HCT116 (cell line): ENCODE measurements around the gene CRY2. TPM values are rescaled to one million over a fixed set of nuclear protein-coding genes. Genes with fewer than 3 reads are reported as not detected.

Experiments used
- ATAC-seq: fragments of 200-7000 bp; cut with Tn5 transposase; 2 replicates; pipeline ENCODE4 v1.9.1; 2020; ENCODE audit warnings: mild to moderate bottlenecking, moderate library complexity
- BruUV-seq: library from RNA; stranded (reverse); fragments of 400-500 nt; replicated peaks from 2 replicates; lab custom pipeline; 2021; lab: Mats Ljungman, UMichigan
- CTCF ChIA-PET: fragments of 300-600 bp; sonication (Branson Sonifier 250); formaldehyde crosslinking; loops from one replicate; lab custom pipeline; 2021; ENCODE audit warnings: antibody characterized with exemption; lab: Charles Lee
- POLR2A ChIA-PET: fragments of 300-600, 350-600 bp; sonication (Branson Sonifier 250); formaldehyde crosslinking; loops from one replicate; lab custom pipeline; 2021; ENCODE audit warnings: antibody characterized with exemption; lab: Charles Lee
- RAD21 ChIA-PET, 2 experiments: fragments of 300-600 bp; sonication (Branson Sonifier 250); formaldehyde crosslinking; loops; one replicate each; lab custom pipeline; 2023; ENCODE audit warnings: low total read pairs in 2 of 2; ENCODE audit not compliant: uncharacterized antibody in 2 of 2, unreplicated experiment in 2 of 2, low non-redundant PET in 1 of 2; lab: Charles Lee
- DNase-seq: peaks from one replicate; pipeline ENCODE4 v3.0.0-alpha.2; 2010; ENCODE audit warnings: low read depth, low spot score
- H2AFZ ChIP-seq: fragments of 200-600 bp; shearing (Covaris generic), sonication (generic); 2 replicates; pipeline ENCODE4 v1.6.1; 2017; ENCODE audit warnings: low read depth, mixed run types, mixed read lengths, antibody characterized with exemption, low read length; ENCODE audit not compliant: poor library complexity, severe bottlenecking
- H3K27ac ChIP-seq: 2 replicates; pipeline ENCODE4 v1.5.1; 2012; ENCODE audit warnings: low read depth, low read length
- H3K27me3 ChIP-seq: fragments of 200-600 bp; sonication (generic); 2 replicates; pipeline ENCODE4 v1.6.1; 2016; ENCODE audit warnings: mixed run types, low read length, mixed read lengths; ENCODE audit not compliant: insufficient read depth
- H3K36me3 ChIP-seq, 2 experiments: fragments of 200-500 bp in 1 of 2; fragments of 200-600 bp in 1 of 2; sonication (Bioruptor generic) in 1 of 2; sonication (generic) in 1 of 2; 2 replicates each; pipeline versions ENCODE4 v1.5.1 to v1.6.1; 2014 to 2016; ENCODE audit warnings: low read length in 2 of 2, inconsistent platforms in 1 of 2, mixed read lengths in 1 of 2, mixed run types in 1 of 2; ENCODE audit not compliant: insufficient read depth in 2 of 2, control insufficient read depth in 1 of 2
- H3K4me1 ChIP-seq, 2 experiments: fragments of 200-600 bp in 1 of 2; sonication (generic) in 1 of 2; 2 replicates each; pipeline versions ENCODE4 v1.5.1 to v1.6.1; 2012 to 2017; ENCODE audit warnings: low read length in 2 of 2, inconsistent platforms in 1 of 2, mild to moderate bottlenecking in 1 of 2, mixed read lengths in 1 of 2, mixed run types in 1 of 2, moderate library complexity in 1 of 2; ENCODE audit not compliant: insufficient read depth in 2 of 2, control insufficient read depth in 1 of 2
- H3K4me2 ChIP-seq: fragments of 200-600 bp; sonication (generic); 2 replicates; pipeline ENCODE4 v1.6.1; 2017; ENCODE audit warnings: mixed run types, low read length, mixed read lengths
- H3K4me3 ChIP-seq, 2 experiments: fragments of 200-600 bp in 1 of 2; sonication (generic) in 1 of 2; replicated peaks in 1 of 2; 2 replicates each; pipeline ENCODE4 v1.5.1; 2011 to 2016; ENCODE audit warnings: low read length in 2 of 2, control low read depth in 1 of 2, low read depth in 1 of 2, mild to moderate bottlenecking in 1 of 2, mixed read lengths in 1 of 2, mixed run types in 1 of 2
- H3K79me2 ChIP-seq: fragments of 200-600 bp; sonication (generic); 2 replicates; pipeline ENCODE4 v1.6.1; 2017; ENCODE audit warnings: mild to moderate bottlenecking, mixed run types, low read length, moderate library complexity, mixed read lengths; ENCODE audit not compliant: insufficient read depth
- H3K9ac ChIP-seq: fragments of 200-600 bp; sonication (generic); 2 replicates; pipeline ENCODE4 v1.6.1; 2016; ENCODE audit warnings: low read length, mixed read lengths
- H3K9me2 ChIP-seq: fragments of 200-600 bp; sonication (generic), shearing (Covaris generic); 2 replicates; pipeline ENCODE4 v1.6.1; 2017; ENCODE audit warnings: mixed run types, mild to moderate bottlenecking, moderate library complexity; ENCODE audit not compliant: insufficient read depth
- H3K9me3 ChIP-seq, 2 experiments: fragments of 200-500 bp in 1 of 2; fragments of 200-600 bp in 1 of 2; sonication (Bioruptor generic) in 1 of 2; sonication (generic) in 1 of 2; 2 replicates each; pipeline ENCODE4 v1.6.1; 2014 to 2017; ENCODE audit warnings: low read length in 2 of 2, mixed read lengths in 2 of 2, inconsistent platforms in 1 of 2, low read depth in 1 of 2, mild to moderate bottlenecking in 1 of 2, mixed run types in 1 of 2, moderate library complexity in 1 of 2; ENCODE audit not compliant: control insufficient read depth in 1 of 2, insufficient read depth in 1 of 2
- H4K20me1 ChIP-seq: fragments of 200-600 bp; sonication (generic), shearing (Covaris generic); 2 replicates; pipeline ENCODE4 v1.6.1; 2017; ENCODE audit warnings: mixed run types, mild to moderate bottlenecking, moderate library complexity; ENCODE audit not compliant: insufficient read depth
- CEBPB ChIP-seq: IDR thresholded peaks from 2 replicates; pipeline ENCODE4 v1.6.1; 2012; ENCODE audit warnings: low read depth
- EZH2phosphoT487 ChIP-seq: fragments of 200-600 bp; IDR thresholded peaks from 2 replicates; pipeline ENCODE4 v1.6.1; 2018; ENCODE audit warnings: antibody characterized with exemption, borderline replicate concordance
- POLR2A ChIP-seq: IDR thresholded peaks from 2 replicates; pipeline ENCODE4 v1.7.0; 2011; ENCODE audit warnings: borderline replicate concordance; ENCODE audit not compliant: insufficient read depth, insufficient read length; ENCODE audit errors: extremely low read depth
- POLR2AphosphoS5 ChIP-seq: IDR thresholded peaks from 2 replicates; pipeline ENCODE4 v1.6.1; 2011; ENCODE audit warnings: mild to moderate bottlenecking, low read depth, low read length, moderate library complexity
- RAD21 ChIP-seq: IDR thresholded peaks from 2 replicates; pipeline ENCODE4 v1.6.1; 2012; ENCODE audit warnings: low read depth, mild to moderate bottlenecking
- SP1 ChIP-seq: IDR thresholded peaks from 2 replicates; pipeline ENCODE4 v1.6.1; 2012; ENCODE audit warnings: low read depth
- SRF ChIP-seq: IDR thresholded peaks from 2 replicates; pipeline ENCODE4 v1.6.1; 2012; ENCODE audit warnings: low read depth
- TCF7L2 ChIP-seq: IDR thresholded peaks from 2 replicates; pipeline ENCODE4 v1.7.0; 2011; ENCODE audit warnings: borderline replicate concordance, inconsistent platforms; ENCODE audit not compliant: insufficient read depth, insufficient read length; ENCODE audit errors: extremely low read depth
- YY1 ChIP-seq: IDR thresholded peaks from 2 replicates; pipeline ENCODE4 v1.6.1; 2011; ENCODE audit warnings: low read length, low read depth, moderate library complexity, mild to moderate bottlenecking; ENCODE audit not compliant: insufficient replicate concordance; ENCODE audit errors: extremely low read depth
- ZFX ChIP-seq: fragments of 450-650 bp; IDR thresholded peaks from 2 replicates; pipeline ENCODE4 v1.6.1; 2017
- intact Hi-C: fragments of 100-400 bp; cut with micrococcal nuclease; formaldehyde crosslinking; loops from 2 replicates; pipeline ENCODE4 v1.10.0; 2022
- total RNA-seq: library from RNA; stranded (reverse); gene quantifications from one replicate; pipeline ENCODE4 v1.2.1, GENCODE V29; 2021; ENCODE audit not compliant: unreplicated experiment
- TF ChIP-seq, protein P1 (sequence below): IDR thresholded peaks from 2 replicates; pipeline ENCODE4 v1.6.1; 2012; ENCODE audit warnings: low read depth
- TF ChIP-seq, protein P2 (sequence below): IDR thresholded peaks from 2 replicates; pipeline ENCODE4 v1.6.1; 2012
- TF ChIP-seq, protein P3 (sequence below), 3 experiments: fragments of 200-600 bp in 1 of 3; sonication (generic) in 1 of 3; IDR thresholded peaks in 2 of 3; conservative IDR thresholded peaks in 1 of 3; 2 replicates each; pipeline ENCODE4 v1.5.1; 2012 to 2017; ENCODE audit warnings: low read depth in 2 of 3, low read length in 2 of 3, antibody characterized with exemption in 1 of 3, borderline replicate concordance in 1 of 3, control low read depth in 1 of 3, mild to moderate bottlenecking in 1 of 3, mixed read lengths in 1 of 3, mixed run types in 1 of 3, moderate library complexity in 1 of 3; ENCODE audit not compliant: insufficient read depth in 1 of 3

The CRY2 gene
- total RNA-seq, 1 experiment from 2014 or later = 18.0 TPM

DNA sequence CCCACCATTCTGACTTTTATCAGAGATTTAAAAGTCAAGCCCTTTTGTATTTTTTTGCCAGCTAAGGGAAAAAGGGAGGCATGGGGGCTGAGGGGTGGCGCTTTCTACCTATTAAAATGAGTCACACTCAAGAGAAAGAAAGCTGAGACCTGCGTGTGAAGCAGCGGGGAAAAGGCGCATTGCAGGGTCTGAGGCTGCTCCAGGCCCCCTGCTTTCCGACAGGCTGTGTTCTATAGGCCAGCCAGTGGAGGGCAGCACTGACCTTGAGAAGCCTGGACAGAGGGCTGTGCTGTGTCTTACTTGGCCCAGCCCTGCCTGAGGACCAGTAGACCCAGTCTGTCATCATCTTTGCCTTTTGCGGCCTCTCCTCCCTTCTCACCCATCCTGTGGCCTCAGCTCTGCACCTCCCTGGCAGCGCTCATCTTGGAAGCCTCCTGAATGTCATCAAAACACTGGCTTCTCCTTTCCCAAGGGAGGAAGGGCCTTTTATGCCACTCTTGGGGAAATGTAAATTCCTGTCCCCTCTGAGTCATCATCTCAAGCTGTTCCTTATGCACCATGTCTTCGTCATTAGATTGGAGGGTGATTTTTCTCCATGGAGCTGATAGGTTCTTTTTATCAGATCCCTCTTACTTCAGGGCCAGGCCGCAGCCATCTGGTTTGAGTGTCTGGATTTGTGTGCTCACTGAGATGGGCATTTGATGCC, 25.5 kb downstream of the CRY2 start:
- H3K4me1 ChIP-seq = peaks cover 0 to 4% of the 10 kb centered on the region in 2 experiments; a peak in 1 of 4 replicates
- H3K79me2 ChIP-seq = no peaks in the 10 kb centered on the region
- H3K27ac ChIP-seq = no peak overlapping the region
- DNase-seq (peak; percentile 41), ATAC-seq (peak; percentile 99)
- H3K27me3 ChIP-seq = no peaks in the 10 kb centered on the region
- ChIA-PET POLR2A (interaction anchor here (1.2 kb wide), 1 partner anchor 15 kb away, joined by 3 read pairs; no protein-coding TSS in a partner anchor), RAD21 (interaction anchor here in 1 of 2 experiments (1.0 kb wide), 1 partner anchor 134 kb away, joined by 3 read pairs; no protein-coding TSS in a partner anchor), CTCF (interaction anchor here (0.8 to 2.1 kb wide), 11 partner anchors 15 to 442 kb away, joined by 3 to 29 read pairs (median 4); no protein-coding TSS in a partner anchor)
- no peaks in the 10 kb centered on the region for H3K9me2 ChIP-seq
- no peak overlapping the region for H3K4me3 ChIP-seq
- H3K36me3 ChIP-seq = peaks cover 9 to 22% of the 10 kb centered on the region in 2 experiments; a peak in 2 of 4 replicates
- no peak for TF ChIP-seq ZFX
- TF ChIP-seq, protein P1, sequence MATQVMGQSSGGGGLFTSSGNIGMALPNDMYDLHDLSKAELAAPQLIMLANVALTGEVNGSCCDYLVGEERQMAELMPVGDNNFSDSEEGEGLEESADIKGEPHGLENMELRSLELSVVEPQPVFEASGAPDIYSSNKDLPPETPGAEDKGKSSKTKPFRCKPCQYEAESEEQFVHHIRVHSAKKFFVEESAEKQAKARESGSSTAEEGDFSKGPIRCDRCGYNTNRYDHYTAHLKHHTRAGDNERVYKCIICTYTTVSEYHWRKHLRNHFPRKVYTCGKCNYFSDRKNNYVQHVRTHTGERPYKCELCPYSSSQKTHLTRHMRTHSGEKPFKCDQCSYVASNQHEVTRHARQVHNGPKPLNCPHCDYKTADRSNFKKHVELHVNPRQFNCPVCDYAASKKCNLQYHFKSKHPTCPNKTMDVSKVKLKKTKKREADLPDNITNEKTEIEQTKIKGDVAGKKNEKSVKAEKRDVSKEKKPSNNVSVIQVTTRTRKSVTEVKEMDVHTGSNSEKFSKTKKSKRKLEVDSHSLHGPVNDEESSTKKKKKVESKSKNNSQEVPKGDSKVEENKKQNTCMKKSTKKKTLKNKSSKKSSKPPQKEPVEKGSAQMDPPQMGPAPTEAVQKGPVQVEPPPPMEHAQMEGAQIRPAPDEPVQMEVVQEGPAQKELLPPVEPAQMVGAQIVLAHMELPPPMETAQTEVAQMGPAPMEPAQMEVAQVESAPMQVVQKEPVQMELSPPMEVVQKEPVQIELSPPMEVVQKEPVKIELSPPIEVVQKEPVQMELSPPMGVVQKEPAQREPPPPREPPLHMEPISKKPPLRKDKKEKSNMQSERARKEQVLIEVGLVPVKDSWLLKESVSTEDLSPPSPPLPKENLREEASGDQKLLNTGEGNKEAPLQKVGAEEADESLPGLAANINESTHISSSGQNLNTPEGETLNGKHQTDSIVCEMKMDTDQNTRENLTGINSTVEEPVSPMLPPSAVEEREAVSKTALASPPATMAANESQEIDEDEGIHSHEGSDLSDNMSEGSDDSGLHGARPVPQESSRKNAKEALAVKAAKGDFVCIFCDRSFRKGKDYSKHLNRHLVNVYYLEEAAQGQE = no peak
- no peak for TF ChIP-seq POLR2AphosphoS5
- TF ChIP-seq, protein P2, sequence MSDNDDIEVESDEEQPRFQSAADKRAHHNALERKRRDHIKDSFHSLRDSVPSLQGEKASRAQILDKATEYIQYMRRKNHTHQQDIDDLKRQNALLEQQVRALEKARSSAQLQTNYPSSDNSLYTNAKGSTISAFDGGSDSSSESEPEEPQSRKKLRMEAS = no peak
- no peak for TF ChIP-seq YY1
- TF ChIP-seq SRF = no peak
- no peak for TF ChIP-seq EZH2phosphoT487
- peak; percentile 84 for TF ChIP-seq RAD21
- TF ChIP-seq TCF7L2 = no peak
- no peak for TF ChIP-seq CEBPB
- no peak for TF ChIP-seq SP1
- TF ChIP-seq, protein P3, sequence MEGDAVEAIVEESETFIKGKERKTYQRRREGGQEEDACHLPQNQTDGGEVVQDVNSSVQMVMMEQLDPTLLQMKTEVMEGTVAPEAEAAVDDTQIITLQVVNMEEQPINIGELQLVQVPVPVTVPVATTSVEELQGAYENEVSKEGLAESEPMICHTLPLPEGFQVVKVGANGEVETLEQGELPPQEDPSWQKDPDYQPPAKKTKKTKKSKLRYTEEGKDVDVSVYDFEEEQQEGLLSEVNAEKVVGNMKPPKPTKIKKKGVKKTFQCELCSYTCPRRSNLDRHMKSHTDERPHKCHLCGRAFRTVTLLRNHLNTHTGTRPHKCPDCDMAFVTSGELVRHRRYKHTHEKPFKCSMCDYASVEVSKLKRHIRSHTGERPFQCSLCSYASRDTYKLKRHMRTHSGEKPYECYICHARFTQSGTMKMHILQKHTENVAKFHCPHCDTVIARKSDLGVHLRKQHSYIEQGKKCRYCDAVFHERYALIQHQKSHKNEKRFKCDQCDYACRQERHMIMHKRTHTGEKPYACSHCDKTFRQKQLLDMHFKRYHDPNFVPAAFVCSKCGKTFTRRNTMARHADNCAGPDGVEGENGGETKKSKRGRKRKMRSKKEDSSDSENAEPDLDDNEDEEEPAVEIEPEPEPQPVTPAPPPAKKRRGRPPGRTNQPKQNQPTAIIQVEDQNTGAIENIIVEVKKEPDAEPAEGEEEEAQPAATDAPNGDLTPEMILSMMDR (IDR thresholded peaks at IDR 0.05 in 2 of 3, conservative IDR thresholded peaks at IDR 0.05 in 1 of 3; ENCODE audit: borderline replicate concordance in 1 of 3, insufficient read depth in 1 of 3, low read depth in 2 of 3, low read length in 2 of 3) = peak; percentile 53 to 87 (median 77); a peak in 5 of 6 replicates
- no peak for TF ChIP-seq POLR2A
- intact Hi-C loops = loop anchor here (1.0 to 2.0 kb wide), 2 partner anchors 133 to 442 kb away; no protein-coding TSS in a partner anchor
- H2AFZ ChIP-seq = no peak overlapping the region
- no peak overlapping the region for H3K4me2 ChIP-seq
- no peak overlapping the region for H3K9ac ChIP-seq
- H3K9me3 ChIP-seq = no peaks in the 10 kb centered on the region
- H4K20me1 ChIP-seq = no peaks in the 10 kb centered on the region
- no TSS peak for BruUV-seq
